GM12878 (cell line): ENCODE data around the gene TPCN1. TPM values are rescaled to one million over a fixed set of nuclear protein-coding genes. Genes with fewer than 3 reads are reported as not detected.
A peak's percentile ranks its signal among the peaks of the same experiment; 100 is the strongest.

Source experiments
- ATAC-seq: fragments of 200-7000 bp; cut with Tn5 transposase; 3 replicates; pipeline ENCODE4 v1.9.1; 2020; ENCODE audit warnings: mild to moderate bottlenecking, moderate library complexity
- BruUV-seq: library from RNA; stranded (reverse); fragments of 400-500 nt; replicated peaks from 2 replicates; lab custom pipeline; 2021; lab: Mats Ljungman, UMichigan
- CTCF ChIA-PET: fragments of 300-600 bp; sonication (Branson Sonifier 250); formaldehyde crosslinking; extraction: SDS; loops from one replicate; lab custom pipeline; 2021; ENCODE audit warnings: inconsistent platforms; lab: Yijun Ruan, JAX
- POLR2A ChIA-PET: fragments of 350-600 bp; formaldehyde crosslinking; extraction: SDS; loops from one replicate; lab custom pipeline; 2021; ENCODE audit warnings: inconsistent platforms; lab: Charles Lee
- RAD21 ChIA-PET: fragments of 300-600 bp; sonication (Branson Sonifier 250); formaldehyde crosslinking; loops from one replicate; lab custom pipeline; 2023; ENCODE audit warnings: antibody characterized with exemption; ENCODE audit not compliant: unreplicated experiment; lab: Charles Lee
- SMC1A ChIA-PET: fragments of 300-600 bp; sonication (Branson Sonifier 250); formaldehyde crosslinking; loops from one replicate; lab custom pipeline; 2023; ENCODE audit not compliant: unreplicated experiment, uncharacterized antibody; lab: Charles Lee
- DNase-seq: peaks from one replicate; pipeline ENCODE4 v3.0.0-alpha.2; 2011; ENCODE audit warnings: low read depth, low spot score
- FAIRE-seq: peaks from 3 replicates; lab custom pipeline; 2011; peaks lifted over from hg19 to GRCh38; lab: Jason Lieb, UNC
- H2AFZ ChIP-seq: 2 replicates; pipeline ENCODE4 v1.6.0; 2011; ENCODE audit warnings: low read depth, low read length, control low read depth; ENCODE audit not compliant: control insufficient read depth
- H3K27ac ChIP-seq: 2 replicates; pipeline ENCODE4 v1.5.1; 2011; ENCODE audit warnings: control low read depth; ENCODE audit not compliant: control insufficient read depth, insufficient read depth
- H3K27me3 ChIP-seq, 2 experiments: replicated peaks in 1 of 2; 2 replicates each; pipeline versions ENCODE4 v1.6.0 to v1.6.1; 2011; ENCODE audit warnings: low read length in 1 of 2; ENCODE audit not compliant: control insufficient read depth in 2 of 2, insufficient read depth in 2 of 2
- H3K36me3 ChIP-seq, 2 experiments: 2 replicates each; pipeline ENCODE4 v1.5.1; 2011; ENCODE audit warnings: low read length in 1 of 2; ENCODE audit not compliant: control insufficient read depth in 2 of 2, insufficient read depth in 2 of 2
- H3K4me1 ChIP-seq: 2 replicates; pipeline ENCODE4 v1.6.1; 2011; ENCODE audit warnings: mild to moderate bottlenecking, low read length, moderate library complexity, mixed read lengths; ENCODE audit not compliant: control insufficient read depth, insufficient read depth
- H3K4me2 ChIP-seq: 2 replicates; pipeline ENCODE4 v1.6.0; 2011; ENCODE audit warnings: control low read depth; ENCODE audit not compliant: control insufficient read depth, insufficient read depth
- H3K4me3 ChIP-seq: fragments of 200-600 bp; sonication (generic); 2 replicates; pipeline ENCODE4 v1.5.1; 2016
- H3K79me2 ChIP-seq: 2 replicates; pipeline ENCODE4 v1.6.0; 2011; ENCODE audit warnings: low read length; ENCODE audit not compliant: control insufficient read depth, insufficient read depth
- H3K9ac ChIP-seq: 2 replicates; pipeline ENCODE4 v1.8.0; 2011; ENCODE audit warnings: low read length, control low read depth, mixed read lengths; ENCODE audit not compliant: control insufficient read depth, insufficient read depth
- H3K9me3 ChIP-seq: replicated peaks from 3 replicates; pipeline ENCODE4 v1.5.1; 2011; ENCODE audit warnings: mild to moderate bottlenecking, low read length; ENCODE audit not compliant: control insufficient read depth, insufficient read depth
- H4K20me1 ChIP-seq: 2 replicates; pipeline ENCODE4 v1.6.0; 2011; ENCODE audit not compliant: control insufficient read depth, insufficient read depth
- CTCF ChIP-seq, 3 experiments: IDR thresholded peaks in 2 of 3; conservative IDR thresholded peaks in 1 of 3; 2 replicates each; pipeline ENCODE4 v1.5.1; 2011; ENCODE audit warnings: low read depth in 3 of 3, low read length in 3 of 3, mild to moderate bottlenecking in 3 of 3, control low read depth in 2 of 3, moderate library complexity in 2 of 3, inconsistent platforms in 1 of 3, mixed read lengths in 1 of 3; ENCODE audit not compliant: control insufficient read depth in 2 of 3, insufficient read depth in 1 of 3; ENCODE audit errors: extremely low read depth in 1 of 3
- ZBTB40 ChIP-seq: fragments of 450-650 bp; IDR thresholded peaks from 2 replicates; pipeline ENCODE4 v1.6.1; 2016; ENCODE audit warnings: mild to moderate bottlenecking, moderate library complexity, borderline replicate concordance
- WGBS: methylation state at CpG from one replicate; pipeline ENCODE4 v1.1.6; 2016; ENCODE audit warnings: low lambda C conversion rate; ENCODE audit not compliant: insufficient replicate concordance, insufficient coverage; ENCODE audit errors: missing lambda C conversion rate; 5-methylcytosine and 5-hydroxymethylcytosine counted together
- in situ Hi-C: fragments of 300-500 bp; cut with MboI; formaldehyde crosslinking; loops from 9 replicates; pipeline ENCODE4 v1.14.3; 2018; ENCODE audit warnings: mixed read lengths
- intact Hi-C: fragments of 100-400 bp; cut with micrococcal nuclease; formaldehyde crosslinking; loops from one replicate; pipeline ENCODE4 v1.14.2; 2022; ENCODE audit not compliant: unreplicated experiment
- polyA plus RNA-seq, 11 experiments: library from polyadenylated mRNA; depleted of rRNA in 4 of 11; unstranded in 6 of 11; stranded (reverse) in 5 of 11; fragments of >200 nt; fragmentation: Nextera tagmentation in 4 of 11; fragmentation: Illumina TruSeq in 1 of 11; extraction: Ambion mirVana in 4 of 11; extraction: Trizol in 1 of 11; gene quantifications; 1 replicate in 1 of 11; 2 replicates in 10 of 11; pipeline versions ENCODE4 v1.2.1 to v1.2.3, GENCODE V29; 2011 to 2016; ENCODE audit warnings: inconsistent platforms in 2 of 11, missing spikeins in 2 of 11, low read depth in 1 of 11
- total RNA-seq, 4 experiments: library from RNA; depleted of rRNA in 3 of 4; stranded (reverse); fragments of >200 nt in 3 of 4; fragmentation: Illumina TruSeq in 1 of 4; extraction: Trizol in 1 of 4; gene quantifications; 2 replicates each; pipeline versions ENCODE4 v1.2.1 to v1.2.3, GENCODE V29; 2013 to 2021

Gene TPCN1
- total and polyA plus RNA-seq, 10 of the 15 experiments (the other 5 are each of a cell fraction or from before 2014, with no cell fraction given), result 0.79 to 30.9 (median 19.4) TPM

- POLR2A ChIA-PET, result no interaction called here
- RAD21 ChIA-PET, result no interaction called here
- no peak for TF ChIP-seq CTCF (IDR thresholded peaks at IDR 0.05 in 2 of 3, conservative IDR thresholded peaks at IDR 0.05 in 1 of 3; ENCODE audit: control insufficient read depth in 2 of 3, extremely low read depth in 1 of 3, insufficient read depth in 1 of 3, low read depth in 3 of 3, low read length in 3 of 3)
- TF ChIP-seq ZBTB40, result peak; percentile 72
- Histone ChIP-seq H3K9me3 (no peaks in the 10 kb centered on the region), H2AFZ (no peak overlapping the region), H3K27ac (no peak overlapping the region), H3K9ac (no peak overlapping the region), H3K4me1 (no peaks in the 10 kb centered on the region), H4K20me1 (no peaks in the 10 kb centered on the region), H3K4me2 (no peak overlapping the region), H3K36me3 (peaks cover 0 to 5% of the 10 kb centered on the region in 2 experiments; a peak in 3 of 4 replicates), H3K4me3 (no peak overlapping the region), H3K27me3 (no peaks in the 10 kb centered on the region), H3K79me2 (no peaks in the 10 kb centered on the region)
- SMC1A ChIA-PET, result interaction anchor here (1.0 to 1.2 kb wide), 4 partner anchors 10 to 120 kb away, joined by 3 read pairs; no protein-coding TSS in a partner anchor
- 91% methylated on average over 11 of the region's 11 CpGs for WGBS
- no peak for DNase-seq
- intact Hi-C loops (no loop called here), in situ Hi-C loops (no loop called here)
- FAIRE-seq, result no peak
- no TSS peak for BruUV-seq
- CTCF ChIA-PET, result interaction anchor here (0.8 kb wide), 1 partner anchor 117 kb away, joined by 3 read pairs; the partner anchor contains the start of gene SDSL
- ATAC-seq, result no peak
Observed at GRCh38 chr12:113305281-113305856, 84.1 kb downstream of the TPCN1 start.
